ENCODE results near the gene FALEC. TPM values are rescaled to one million over a fixed set of nuclear protein-coding genes. Genes with fewer than 3 reads are reported as not detected.
A peak's percentile ranks its signal among the peaks of the same experiment; 100 is the strongest.

The FALEC gene
- total RNA-seq, 1 donor from 2014 or later: 0.44 TPM

DNA sequence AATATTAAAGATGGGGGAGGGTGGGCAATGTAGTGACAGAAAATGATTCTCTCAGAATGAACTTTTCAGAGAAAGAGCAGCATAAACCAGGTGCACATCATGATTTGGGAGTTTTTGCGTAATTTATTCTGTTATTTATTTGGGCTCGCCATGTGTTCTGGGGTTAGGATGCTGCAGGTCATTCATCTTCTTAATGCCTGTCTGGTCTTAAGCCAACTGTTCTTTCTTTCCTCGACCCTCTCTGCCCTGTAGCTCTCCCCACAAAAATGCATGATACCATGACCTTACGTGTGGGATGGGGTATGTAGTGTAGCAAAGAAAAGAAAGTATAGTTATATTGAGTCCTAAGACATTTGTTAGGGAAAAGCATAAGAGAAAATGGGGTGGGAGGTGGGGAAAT, 40.7 kb upstream of the FALEC start:
- no peaks in the 10 kb centered on the region for H3K27me3 ChIP-seq (ENCODE audit: low read depth)
- intact Hi-C loops (cut with micrococcal nuclease): loop anchor here (10.0 kb wide), 1 partner anchor 50 kb away; no protein-coding TSS in a partner anchor
- TF ChIP-seq, protein P1, sequence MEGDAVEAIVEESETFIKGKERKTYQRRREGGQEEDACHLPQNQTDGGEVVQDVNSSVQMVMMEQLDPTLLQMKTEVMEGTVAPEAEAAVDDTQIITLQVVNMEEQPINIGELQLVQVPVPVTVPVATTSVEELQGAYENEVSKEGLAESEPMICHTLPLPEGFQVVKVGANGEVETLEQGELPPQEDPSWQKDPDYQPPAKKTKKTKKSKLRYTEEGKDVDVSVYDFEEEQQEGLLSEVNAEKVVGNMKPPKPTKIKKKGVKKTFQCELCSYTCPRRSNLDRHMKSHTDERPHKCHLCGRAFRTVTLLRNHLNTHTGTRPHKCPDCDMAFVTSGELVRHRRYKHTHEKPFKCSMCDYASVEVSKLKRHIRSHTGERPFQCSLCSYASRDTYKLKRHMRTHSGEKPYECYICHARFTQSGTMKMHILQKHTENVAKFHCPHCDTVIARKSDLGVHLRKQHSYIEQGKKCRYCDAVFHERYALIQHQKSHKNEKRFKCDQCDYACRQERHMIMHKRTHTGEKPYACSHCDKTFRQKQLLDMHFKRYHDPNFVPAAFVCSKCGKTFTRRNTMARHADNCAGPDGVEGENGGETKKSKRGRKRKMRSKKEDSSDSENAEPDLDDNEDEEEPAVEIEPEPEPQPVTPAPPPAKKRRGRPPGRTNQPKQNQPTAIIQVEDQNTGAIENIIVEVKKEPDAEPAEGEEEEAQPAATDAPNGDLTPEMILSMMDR (IDR thresholded peaks at IDR 0.05; ENCODE audit: borderline replicate concordance): no peak
- peaks cover 30% of the 10 kb centered on the region for H3K36me3 ChIP-seq
- H3K4me3 ChIP-seq: no peak overlapping the region
- peak overlapping the region; percentile 80 for H3K27ac ChIP-seq (replicated peaks)
- H3K4me1 ChIP-seq: peaks cover 75% of the 10 kb centered on the region
- DNase-seq: no peak
- no peaks in the 10 kb centered on the region for H3K9me3 ChIP-seq (replicated peaks)

DNA sequence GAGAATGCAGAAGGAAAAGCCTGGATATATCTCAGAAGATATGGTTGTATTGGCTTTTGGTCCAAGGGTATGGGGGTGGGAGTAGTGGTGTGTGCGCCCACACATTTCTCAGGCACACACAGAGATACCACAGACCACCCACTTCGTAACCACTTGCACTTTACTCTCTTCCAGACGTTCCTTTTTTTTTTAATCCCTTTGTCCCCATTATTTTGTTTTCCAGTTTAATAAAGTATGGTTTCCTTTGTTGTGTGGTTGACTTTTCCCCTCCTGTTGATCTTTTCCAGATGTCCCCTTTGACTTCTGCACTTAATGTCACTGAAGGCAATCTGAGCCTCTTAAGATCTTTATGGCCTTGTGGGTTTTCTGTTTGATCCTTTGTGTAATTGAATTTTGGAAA, 38.8 kb upstream of the FALEC start:
- TF ChIP-seq, protein P1 (IDR thresholded peaks at IDR 0.05; ENCODE audit: borderline replicate concordance): no peak
- intact Hi-C loops (cut with micrococcal nuclease): loop anchor here (10.0 kb wide), 1 partner anchor 48 kb away; no protein-coding TSS in a partner anchor

GRCh38 chr1:150477320-150477719, 38.2 kb upstream of the FALEC start:
- TF ChIP-seq, protein P1 (IDR thresholded peaks at IDR 0.05; ENCODE audit: borderline replicate concordance): no peak

More for the DNA sequence above, 38.8 kb upstream of the FALEC start:
- Histone ChIP-seq H3K9me3 (replicated peaks) (no peaks in the 10 kb centered on the region), H3K4me3 (no peak overlapping the region), H3K4me1 (peaks cover 60% of the 10 kb centered on the region), H3K27me3 (ENCODE audit: low read depth) (no peaks in the 10 kb centered on the region), H3K36me3 (peaks cover 16% of the 10 kb centered on the region), H3K27ac (replicated peaks) (peak overlapping the region; percentile 67)
- DNase-seq: no peak

GRCh38 chr1:150477733-150478132, 37.8 kb upstream of the FALEC start:
- no peak for DNase-seq
- H3K27ac ChIP-seq (replicated peaks): peak overlapping the region; percentile 67
- H3K9me3 ChIP-seq (replicated peaks): no peaks in the 10 kb centered on the region
- H3K27me3 ChIP-seq (ENCODE audit: low read depth): no peaks in the 10 kb centered on the region
- H3K4me1 ChIP-seq: peaks cover 52% of the 10 kb centered on the region
- H3K4me3 ChIP-seq: no peak overlapping the region
- TF ChIP-seq, protein P1 (IDR thresholded peaks at IDR 0.05; ENCODE audit: borderline replicate concordance): no peak
- intact Hi-C loops (cut with micrococcal nuclease): loop anchor here (10.0 kb wide), 1 partner anchor 47 kb away; no protein-coding TSS in a partner anchor
- peaks cover 6% of the 10 kb centered on the region for H3K36me3 ChIP-seq

More at GRCh38 chr1:150477320-150477719, 38.2 kb upstream of the FALEC start:
- H3K27ac ChIP-seq (replicated peaks): peak overlapping the region; percentile 67
- H3K36me3 ChIP-seq: peaks cover 10% of the 10 kb centered on the region
- intact Hi-C loops (cut with micrococcal nuclease): loop anchor here (10.0 kb wide), 1 partner anchor 47 kb away; no protein-coding TSS in a partner anchor
- DNase-seq: peak; percentile 31
- H3K4me3 ChIP-seq: no peak overlapping the region
- H3K4me1 ChIP-seq: peaks cover 56% of the 10 kb centered on the region
- no peaks in the 10 kb centered on the region for H3K27me3 ChIP-seq (ENCODE audit: low read depth)
- no peaks in the 10 kb centered on the region for H3K9me3 ChIP-seq (replicated peaks)

DNA sequence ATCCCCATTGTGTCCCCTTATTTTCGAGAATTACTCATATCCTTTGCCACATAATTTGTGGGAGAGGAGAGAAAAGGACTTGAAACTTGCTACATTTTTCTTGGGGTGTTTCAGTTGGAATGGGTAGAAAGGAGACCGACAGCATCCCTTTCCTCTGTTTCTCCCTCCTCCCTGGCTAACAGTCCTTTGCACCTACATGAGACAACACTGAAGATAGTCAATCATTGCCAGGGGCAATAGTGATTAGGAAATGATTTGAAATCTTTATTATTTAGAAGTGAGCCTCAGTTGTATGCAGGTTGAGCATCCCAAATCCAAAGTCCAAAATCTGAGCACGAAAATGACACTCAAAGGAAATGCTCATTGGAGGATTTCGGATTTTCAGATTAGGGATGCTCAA, 36.2 kb upstream of the FALEC start:
- H3K27ac ChIP-seq (replicated peaks): no peak overlapping the region
- TF ChIP-seq, protein P1 (IDR thresholded peaks at IDR 0.05; ENCODE audit: borderline replicate concordance): no peak
- intact Hi-C loops (cut with micrococcal nuclease): loop anchor here (10.0 kb wide), 1 partner anchor 45 kb away; no protein-coding TSS in a partner anchor

More for the DNA sequence above, 36.2 kb upstream of the FALEC start:
- H3K4me1 ChIP-seq: peaks cover 39% of the 10 kb centered on the region
- H3K9me3 ChIP-seq (replicated peaks): no peaks in the 10 kb centered on the region
- H3K27me3 ChIP-seq (ENCODE audit: low read depth): no peaks in the 10 kb centered on the region
- H3K4me3 ChIP-seq: no peak overlapping the region
- H3K36me3 ChIP-seq: no peaks in the 10 kb centered on the region
- no peak for DNase-seq
